GM20431 (cell line): ENCODE measurements around the gene AMBRA1.

Experiments used
- in situ Hi-C: fragments of 300-500 bp; cut with MseI, MboI; formaldehyde crosslinking; loops from one replicate; pipeline ENCODE4 v1.15.0; 2020; ENCODE audit warnings: low sequenced_read_pairs; ENCODE audit not compliant: unreplicated experiment

Gene AMBRA1

GRCh38 chr11:46490666-46491065 is 103.2 kb downstream of the AMBRA1 start:
- in situ Hi-C loops = no loop called here

GRCh38 chr11:46489656-46490560 is 103.9 kb downstream of the AMBRA1 start:
- in situ Hi-C loops = no loop called here

GRCh38 chr11:46485856-46486443 is 107.9 kb downstream of the AMBRA1 start:
- in situ Hi-C loops = no loop called here

- in situ Hi-C loops = no loop called here
These were observed 109.7 kb downstream of the AMBRA1 start for GRCh38 chr11:46484101-46484500.

- in situ Hi-C loops = no loop called here
These were observed 112.9 kb downstream of the AMBRA1 start for GRCh38 chr11:46480909-46481308.

- in situ Hi-C loops = no loop called here
These were observed 113.6 kb downstream of the AMBRA1 start for GRCh38 chr11:46480166-46480726.

GRCh38 chr11:46479601-46480000 is 114.2 kb downstream of the AMBRA1 start:
- in situ Hi-C loops = no loop called here

GRCh38 chr11:46478196-46478595 is 115.6 kb downstream of the AMBRA1 start:
- in situ Hi-C loops = no loop called here

GRCh38 chr11:46477136-46477535 is 116.7 kb downstream of the AMBRA1 start:
- in situ Hi-C loops = no loop called here

GRCh38 chr11:46475926-46476545 is 117.8 kb downstream of the AMBRA1 start:
- in situ Hi-C loops = no loop called here

- in situ Hi-C loops = no loop called here
These were observed 118.5 kb downstream of the AMBRA1 start for GRCh38 chr11:46475051-46475925.

- in situ Hi-C loops = no loop called here
These were observed 121.2 kb downstream of the AMBRA1 start for GRCh38 chr11:46472662-46472994.

- in situ Hi-C loops = no loop called here
These were observed 121.7 kb downstream of the AMBRA1 start for GRCh38 chr11:46471943-46472661.

- in situ Hi-C loops = no loop called here
These were observed 123.9 kb downstream of the AMBRA1 start for GRCh38 chr11:46469926-46470325.

- in situ Hi-C loops = no loop called here
These were observed 128.1 kb downstream of the AMBRA1 start for GRCh38 chr11:46465683-46466082.

- in situ Hi-C loops = no loop called here
These were observed 130.0 kb downstream of the AMBRA1 start for GRCh38 chr11:46463701-46464421.

GRCh38 chr11:46461461-46461927 is 132.3 kb downstream of the AMBRA1 start:
- in situ Hi-C loops = no loop called here

GRCh38 chr11:46458491-46458890 is 135.3 kb downstream of the AMBRA1 start:
- in situ Hi-C loops = no loop called here
